PC-3 (cell line): Measurements from ENCODE around the gene CHST3.

Experiments
- CTCF ChIP-seq: fragments of 300-600 bp; sonication (generic); conservative IDR thresholded peaks from 2 replicates; pipeline ENCODE4 v1.5.1; 2017; ENCODE audit warnings: antibody characterized with exemption, low read depth, mild to moderate bottlenecking, low read length
- EZH2 ChIP-seq: fragments of 300-600 bp; sonication (generic); IDR thresholded peaks from one replicate; pipeline ENCODE4 v1.6.1; 2017; ENCODE audit warnings: antibody characterized with exemption, mild to moderate bottlenecking, low read length; ENCODE audit not compliant: unreplicated experiment
- EZH2phosphoT487 ChIP-seq: fragments of 300-600 bp; sonication (generic); IDR thresholded peaks from 2 replicates; pipeline ENCODE4 v1.6.1; 2018; ENCODE audit warnings: mild to moderate bottlenecking, antibody characterized with exemption, low read length, borderline replicate concordance

GRCh38 chr10:72061930-72062329 is 97.7 kb downstream of the CHST3 start:
- TF ChIP-seq CTCF (no peak), EZH2 (no peak), EZH2phosphoT487 (no peak)
